RPMI8226 (cell line): ENCODE measurements around the gene SLC25A40.
"Not testable (repeated sequence)": the region's sequence is repeated elsewhere in the genome, so short reads cannot be mapped to it uniquely, and the experiment has no call there.

Experiments
- DNase-seq: peaks from one replicate; pipeline ENCODE4 v3.0.0-alpha.2; 2015

The SLC25A40 gene, protein sequence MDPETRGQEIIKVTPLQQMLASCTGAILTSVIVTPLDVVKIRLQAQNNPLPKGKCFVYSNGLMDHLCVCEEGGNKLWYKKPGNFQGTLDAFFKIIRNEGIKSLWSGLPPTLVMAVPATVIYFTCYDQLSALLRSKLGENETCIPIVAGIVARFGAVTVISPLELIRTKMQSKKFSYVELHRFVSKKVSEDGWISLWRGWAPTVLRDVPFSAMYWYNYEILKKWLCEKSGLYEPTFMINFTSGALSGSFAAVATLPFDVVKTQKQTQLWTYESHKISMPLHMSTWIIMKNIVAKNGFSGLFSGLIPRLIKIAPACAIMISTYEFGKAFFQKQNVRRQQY

DNA sequence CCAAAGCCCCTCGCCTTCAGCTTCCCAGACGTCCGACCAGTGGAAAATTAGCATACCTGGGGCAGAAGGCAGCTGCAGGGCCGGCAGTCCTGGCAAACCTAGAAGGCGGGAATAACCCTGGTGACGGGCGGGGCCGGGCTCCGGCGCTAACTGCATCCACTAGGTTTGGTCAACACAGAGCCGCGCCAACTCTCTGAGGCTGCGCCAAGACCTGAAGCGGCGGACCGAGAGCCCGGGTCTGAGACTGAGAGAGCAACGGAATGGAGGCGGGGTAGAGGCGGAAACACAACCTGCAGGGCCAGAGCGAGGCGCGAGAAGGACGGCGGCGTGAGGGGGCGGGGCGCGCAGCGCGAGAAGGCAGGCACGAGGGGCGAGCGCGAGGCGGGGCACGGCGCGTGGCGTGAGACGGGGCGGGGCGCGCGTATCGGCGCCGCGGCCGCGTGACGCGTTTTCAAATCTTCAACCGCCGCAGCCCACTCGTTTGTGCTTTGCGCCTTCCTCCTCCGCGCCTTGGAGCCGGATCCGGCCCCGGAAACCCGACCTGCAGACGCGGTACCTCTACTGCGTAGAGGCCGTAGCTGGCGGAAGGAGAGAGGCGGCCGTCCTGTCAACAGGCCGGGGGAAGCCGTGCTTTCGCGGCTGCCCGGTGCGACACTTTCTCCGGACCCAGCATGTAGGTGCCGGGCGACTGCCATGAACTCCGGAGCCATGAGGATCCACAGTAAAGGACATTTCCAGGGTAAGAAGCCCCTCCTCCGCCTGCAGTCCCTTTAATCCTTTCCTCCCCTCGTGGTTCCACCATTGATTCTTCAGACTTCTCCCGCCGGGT lies at the start of gene SLC25A40, which contains the start of gene DBF4:
Gene SLC25A40 (minus strand): TSS at position 321 of the 829 bp plus-strand sequence. CDS start 17,633 bp downstream, outside the sequence.
Gene DBF4 (plus strand): TSS at position 454 of the 829 bp plus-strand sequence. CDS start 240 bp downstream, at position 694.
- DNase-seq = peak; percentile 99

DNA sequence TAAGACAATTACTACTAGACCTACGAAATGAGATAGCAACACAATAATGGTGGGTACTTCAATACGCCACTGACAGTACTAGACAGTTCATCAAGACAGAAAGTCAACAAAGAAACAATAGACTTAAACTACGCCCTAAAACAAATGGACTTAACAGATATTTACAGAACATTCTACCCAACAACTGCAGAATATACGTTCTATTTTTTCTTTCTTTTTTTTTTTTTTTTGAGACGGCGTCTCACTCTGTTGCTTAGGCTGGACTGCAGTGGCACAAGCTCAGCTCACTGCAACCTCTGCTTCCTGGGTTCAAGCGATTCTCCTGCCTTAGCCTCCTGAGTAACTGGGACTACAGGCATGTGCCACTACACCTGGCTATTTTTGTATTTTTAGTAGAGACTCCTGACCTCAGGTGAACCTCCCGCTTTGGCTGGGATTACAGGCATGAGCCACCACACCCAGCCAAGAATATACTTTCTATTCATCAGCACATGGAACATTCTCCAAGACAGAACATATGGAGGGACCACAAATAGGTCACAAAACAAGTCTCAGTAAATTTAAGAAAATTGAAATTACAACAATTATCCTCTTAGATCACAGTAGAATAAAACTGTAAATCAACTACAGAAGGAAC lies 46.7 kb upstream of the SLC25A40 start:
- DNase-seq = not testable (repeated sequence)

DNA sequence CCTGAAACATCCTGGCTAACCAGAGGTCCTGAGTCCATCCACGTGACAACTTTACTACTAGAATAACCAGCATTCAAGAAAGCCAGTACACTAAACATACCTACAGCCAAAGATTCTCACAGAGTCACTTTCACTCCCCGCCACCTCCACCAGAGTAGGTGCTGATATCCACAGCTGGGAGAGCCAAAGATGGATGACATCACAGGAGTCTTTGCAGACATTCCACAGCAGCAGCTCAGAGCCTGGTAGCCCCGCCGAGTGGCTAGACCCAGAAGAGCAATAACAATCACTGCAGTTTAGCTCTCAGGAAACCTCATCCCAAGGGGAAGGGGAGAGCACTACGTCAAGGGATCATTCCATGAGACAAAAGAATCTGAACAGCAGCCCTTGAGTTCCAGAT lies 44.4 kb upstream of the SLC25A40 start:
- no peak for DNase-seq

DNA sequence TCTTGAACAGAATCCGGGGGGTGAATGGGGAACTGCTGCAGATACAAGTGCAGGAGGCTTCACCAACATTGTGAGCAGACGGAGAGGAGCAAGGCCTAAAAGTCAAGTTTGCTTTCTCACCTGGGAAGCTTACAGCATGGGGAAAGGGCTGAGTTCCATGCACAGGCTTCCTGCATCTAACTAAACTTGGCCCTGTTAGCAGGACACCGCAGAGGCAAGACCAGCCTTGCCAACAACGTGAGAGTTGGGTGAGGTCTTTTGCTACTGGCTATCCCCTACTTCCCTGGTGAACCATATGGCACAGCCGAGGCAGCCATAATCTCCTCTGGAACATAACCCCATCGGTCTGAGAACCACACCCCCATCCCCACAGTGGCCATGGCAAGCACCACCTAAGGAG lies 43.7 kb upstream of the SLC25A40 start:
- no peak for DNase-seq

DNA sequence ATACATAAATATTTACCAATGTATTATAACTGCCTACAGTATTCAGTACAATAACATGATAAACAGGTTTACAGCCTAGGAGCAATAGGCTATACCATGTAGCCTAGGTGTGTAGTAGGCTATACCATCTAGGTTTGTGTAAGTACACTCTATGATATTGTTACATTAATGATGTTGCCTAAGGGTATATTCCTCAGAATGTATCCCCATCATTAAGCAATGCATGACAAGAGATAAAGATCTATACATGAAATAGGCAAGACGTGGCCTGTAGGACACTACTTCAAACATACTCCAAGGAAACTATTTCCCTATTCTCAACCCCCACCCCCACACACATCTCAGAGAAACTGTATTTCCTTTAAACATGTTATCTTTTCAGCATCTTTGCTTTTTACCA lies 42.6 kb upstream of the SLC25A40 start:
- no peak for DNase-seq

DNA sequence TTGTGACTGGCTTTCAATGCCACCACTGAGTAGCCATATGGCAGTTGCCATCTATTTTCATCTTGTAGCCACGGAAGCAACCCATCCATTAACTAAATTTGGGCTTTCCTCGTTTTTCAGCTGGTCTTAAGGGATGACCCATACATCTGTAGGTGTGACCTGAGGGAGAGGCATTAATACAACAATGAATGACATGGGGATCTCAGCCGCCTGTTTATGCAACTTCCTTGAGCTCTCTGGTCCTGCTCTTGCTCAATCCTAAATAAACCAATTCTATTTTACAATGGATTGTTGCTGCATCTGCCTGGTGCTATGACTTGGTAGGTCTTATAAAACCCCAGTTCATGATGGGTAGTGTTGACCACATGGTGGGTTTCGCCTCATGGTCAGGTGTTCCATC lies 36.0 kb upstream of the SLC25A40 start:
- no peak for DNase-seq

DNA sequence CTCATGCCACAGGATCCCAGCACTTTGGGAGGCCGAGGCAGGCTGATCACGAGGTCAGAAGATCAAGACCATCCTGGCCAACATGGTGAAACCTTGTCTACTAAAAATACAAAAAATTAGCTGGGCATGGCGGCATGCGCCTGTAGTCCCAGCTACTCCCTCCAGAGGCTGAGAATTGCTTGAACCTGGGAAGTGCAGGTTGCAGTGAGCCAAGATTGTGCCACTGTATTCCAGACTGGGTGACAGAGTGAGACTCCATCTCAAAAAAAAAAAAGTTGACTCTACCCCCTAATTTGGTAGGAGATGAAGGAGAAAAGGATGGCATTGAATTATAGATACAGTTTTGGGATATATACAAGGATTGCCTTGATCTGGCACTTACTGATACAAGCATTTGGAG lies 32.7 kb upstream of the SLC25A40 start:
- not testable (repeated sequence) for DNase-seq

DNA sequence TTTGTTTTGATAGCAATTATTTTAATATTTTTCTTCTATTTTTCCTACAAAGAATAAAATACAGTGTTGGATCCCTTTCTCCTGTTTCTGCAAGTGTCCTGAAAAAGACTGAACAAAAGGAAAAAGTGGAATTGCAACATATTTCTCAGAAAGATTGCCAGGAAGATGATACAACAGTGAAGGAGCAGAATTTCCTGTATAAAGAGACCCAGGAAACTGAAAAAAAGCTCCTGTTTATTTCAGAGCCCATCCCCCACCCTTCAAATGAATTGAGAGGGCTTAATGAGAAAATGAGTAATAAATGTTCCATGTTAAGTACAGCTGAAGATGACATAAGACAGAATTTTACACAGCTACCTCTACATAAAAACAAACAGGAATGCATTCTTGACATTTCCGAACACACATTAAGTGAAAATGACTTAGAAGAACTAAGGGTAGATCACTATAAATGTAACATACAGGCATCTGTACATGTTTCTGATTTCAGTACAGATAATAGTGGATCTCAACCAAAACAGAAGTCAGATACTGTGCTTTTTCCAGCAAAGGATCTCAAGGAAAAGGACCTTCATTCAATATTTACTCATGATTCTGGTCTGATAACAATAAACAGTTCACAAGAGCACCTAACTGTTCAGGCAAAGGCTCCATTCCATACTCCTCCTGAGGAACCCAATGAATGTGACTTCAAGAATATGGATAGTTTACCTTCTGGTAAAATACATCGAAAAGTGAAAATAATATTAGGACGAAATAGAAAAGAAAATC lies 31.2 kb upstream of the SLC25A40 start:
- not testable (repeated sequence) for DNase-seq

DNA sequence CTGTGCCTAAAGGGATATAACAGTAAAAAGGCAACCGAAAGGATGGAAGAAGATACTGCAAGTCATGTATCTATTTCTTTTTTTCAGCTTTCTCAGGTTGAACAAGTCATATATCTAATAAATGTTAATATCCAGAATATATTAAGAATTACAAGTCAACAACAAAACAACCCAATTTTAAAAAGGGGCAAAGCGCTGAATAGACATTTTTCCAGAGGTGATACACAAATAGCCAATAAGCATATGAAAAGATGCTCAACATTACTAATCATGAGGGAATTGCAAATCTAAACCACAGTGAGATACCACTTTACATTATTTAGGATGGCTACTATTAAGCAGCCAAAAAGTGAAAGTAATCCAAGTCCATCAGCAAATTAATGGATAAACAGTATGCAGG lies 23.1 kb upstream of the SLC25A40 start:
- DNase-seq = no peak

DNA sequence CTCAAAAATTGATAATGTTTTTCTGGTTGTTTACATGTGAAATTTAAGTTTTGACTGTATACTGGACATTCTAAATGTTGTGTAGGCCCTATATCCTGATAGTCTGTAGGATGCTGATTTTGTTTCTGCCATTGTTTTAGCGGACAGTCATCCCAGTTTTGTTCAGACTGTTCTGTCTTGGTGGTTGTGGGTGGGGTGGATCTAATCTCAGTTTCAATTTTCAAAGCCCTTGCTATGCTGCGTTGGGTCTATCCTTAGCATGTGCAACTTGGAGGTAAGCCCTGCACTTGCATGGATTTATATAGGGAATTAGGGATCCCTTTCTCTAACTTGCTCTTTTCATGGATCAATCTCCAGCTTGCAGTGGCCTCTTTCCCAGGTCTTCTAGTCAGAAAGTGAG lies 19.2 kb upstream of the SLC25A40 start:
- DNase-seq = no peak

DNA sequence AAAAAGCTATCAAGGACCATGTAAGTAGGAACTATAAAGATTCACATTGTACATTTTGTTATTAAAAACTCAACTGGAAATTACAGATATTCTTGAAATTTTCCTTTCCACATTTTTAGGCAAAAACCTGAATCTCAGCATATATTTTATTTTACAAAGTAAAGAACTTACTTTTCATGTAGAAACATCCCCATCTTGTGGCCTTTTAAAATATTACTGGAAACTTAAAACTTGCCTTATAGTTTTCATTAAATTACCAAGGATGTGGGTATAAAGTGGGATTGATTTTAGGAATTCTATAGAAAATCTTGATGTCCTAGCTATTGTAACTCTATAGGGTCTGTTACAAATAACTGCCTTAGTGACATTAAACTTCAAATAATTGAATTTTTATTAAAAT lies 10.7 kb upstream of the SLC25A40 start:
- peak; percentile 35 for DNase-seq

DNA sequence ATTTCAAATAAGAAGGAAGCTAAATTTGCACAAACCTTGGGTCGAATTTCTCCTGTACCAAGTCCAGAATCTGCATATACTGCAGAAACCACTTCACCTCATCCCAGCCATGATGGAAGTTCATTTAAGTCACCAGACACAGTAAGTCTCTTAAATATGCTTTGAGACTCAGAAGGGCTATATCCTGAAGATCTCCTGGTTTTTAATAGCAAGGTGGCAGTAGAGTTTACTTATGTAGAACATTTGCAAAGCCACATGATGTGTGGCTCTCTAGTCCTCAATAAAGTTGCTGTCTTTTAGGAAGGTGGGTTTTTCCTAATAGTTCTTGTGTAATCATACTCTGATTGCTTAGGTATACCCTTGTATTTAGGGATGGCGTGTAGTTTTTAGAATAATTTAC lies 8.9 kb upstream of the SLC25A40 start:
- DNase-seq = no peak

DNA sequence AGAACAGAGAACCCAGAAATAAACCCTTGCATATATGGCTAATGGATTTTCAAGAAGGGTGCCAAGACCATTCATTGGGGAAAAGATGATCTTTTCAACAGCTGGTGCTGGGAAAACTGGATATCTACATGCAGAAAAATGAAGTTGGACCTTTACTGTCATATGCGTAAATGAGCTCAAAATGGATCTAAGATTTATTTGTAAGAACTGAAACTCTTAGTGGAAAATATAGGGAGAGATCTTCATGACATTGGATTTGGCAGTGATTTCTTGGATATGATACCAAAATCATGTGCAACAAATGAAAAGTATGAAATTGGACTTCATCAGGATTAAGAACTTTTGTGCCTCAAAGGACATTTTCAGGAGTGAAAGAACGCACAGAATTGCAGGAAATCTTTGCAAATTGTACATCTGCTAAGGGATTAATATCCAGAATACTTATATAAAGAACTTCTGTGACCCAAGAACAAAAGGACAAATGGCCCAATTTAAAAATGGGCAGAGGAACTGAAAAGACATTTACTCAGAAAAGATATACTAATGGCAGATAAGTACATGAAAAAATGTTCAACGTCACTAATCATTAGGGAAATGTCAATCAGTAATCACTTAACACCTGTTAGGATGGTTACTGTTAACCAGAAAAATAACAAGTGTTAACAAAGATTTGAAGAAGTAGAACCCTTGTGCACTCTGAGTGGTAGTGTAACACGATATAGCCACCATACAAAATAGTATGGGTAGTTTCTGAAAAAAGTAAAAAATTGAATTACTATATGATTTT lies 6.2 kb upstream of the SLC25A40 start:
- no peak for DNase-seq

DNA sequence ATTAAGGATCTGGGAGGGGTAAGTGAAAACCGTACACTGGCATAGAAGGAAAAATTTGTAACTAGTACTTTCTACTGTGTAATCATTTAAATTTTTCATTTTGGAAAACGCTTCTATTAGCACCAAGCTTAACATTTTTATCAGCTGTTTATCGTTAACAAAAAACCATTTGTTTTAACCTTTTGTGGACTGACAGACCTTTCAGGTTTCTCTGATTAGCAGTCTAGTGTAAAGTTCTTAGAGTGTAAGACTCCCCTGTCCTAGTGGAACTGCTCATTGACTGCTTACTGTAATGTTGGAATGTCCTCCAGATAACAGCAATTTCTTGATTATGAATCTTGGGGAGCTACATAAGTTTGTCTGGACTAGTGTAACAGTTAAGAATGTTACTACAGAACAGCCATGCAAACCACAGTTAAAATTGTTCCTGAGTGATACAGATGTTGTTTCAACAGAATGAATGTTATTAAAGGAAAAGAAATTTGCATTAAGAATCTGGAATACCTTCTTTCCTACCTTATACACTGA lies 2.1 kb upstream of the SLC25A40 start:
- DNase-seq = no peak

DNA sequence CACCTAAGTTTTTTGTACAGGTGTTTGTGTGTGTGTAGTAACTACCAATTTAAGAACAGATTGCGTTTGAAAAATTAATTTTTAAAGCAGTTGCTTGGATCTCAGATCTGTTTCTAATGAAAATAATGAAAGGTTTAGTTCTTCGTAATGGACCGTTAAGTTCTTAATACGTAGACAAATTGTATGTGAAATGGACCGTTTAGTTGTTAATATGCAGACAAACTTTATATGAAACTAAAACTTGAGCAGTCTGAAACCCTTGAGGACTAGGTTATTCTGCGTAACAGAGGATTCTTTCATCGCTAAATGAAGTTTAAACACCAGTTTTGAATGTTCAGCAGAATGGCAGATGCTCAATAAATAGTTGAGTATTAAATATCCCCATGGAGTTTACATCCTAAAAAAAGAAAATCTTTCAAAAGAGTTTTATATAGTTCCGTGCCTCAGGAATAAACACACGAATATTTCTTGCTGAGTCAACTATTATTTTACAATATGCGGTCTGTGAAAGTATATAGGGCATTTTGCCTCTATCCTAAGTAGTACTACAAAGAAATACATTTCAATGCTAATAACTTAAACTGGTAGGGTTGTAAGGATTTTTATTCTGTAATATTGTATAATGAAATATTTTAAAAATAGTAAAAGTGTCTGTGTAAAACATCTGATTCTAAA lies 1.3 kb upstream of the SLC25A40 start:
- peak; percentile 15 for DNase-seq

DNA sequence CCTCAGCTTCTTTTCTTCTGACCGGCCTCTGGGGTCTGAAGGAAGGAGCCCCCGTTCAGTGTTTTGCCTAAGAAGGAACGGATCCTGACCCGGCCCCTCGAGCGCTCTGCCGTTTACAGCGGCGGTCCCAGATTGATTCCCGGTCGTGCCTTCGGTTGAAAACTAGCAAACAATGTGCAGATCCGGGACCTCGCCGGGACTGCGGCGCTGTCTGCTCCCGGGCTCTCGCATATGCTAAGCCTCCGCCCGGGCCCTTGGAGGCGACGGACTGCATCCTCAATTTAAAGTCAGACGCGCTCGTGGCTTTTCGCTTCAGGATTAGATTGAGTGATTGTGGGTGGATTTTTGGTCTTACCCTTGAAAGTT lies 692 bp upstream of the SLC25A40 start:
- DNase-seq = peak; percentile 76

DNA sequence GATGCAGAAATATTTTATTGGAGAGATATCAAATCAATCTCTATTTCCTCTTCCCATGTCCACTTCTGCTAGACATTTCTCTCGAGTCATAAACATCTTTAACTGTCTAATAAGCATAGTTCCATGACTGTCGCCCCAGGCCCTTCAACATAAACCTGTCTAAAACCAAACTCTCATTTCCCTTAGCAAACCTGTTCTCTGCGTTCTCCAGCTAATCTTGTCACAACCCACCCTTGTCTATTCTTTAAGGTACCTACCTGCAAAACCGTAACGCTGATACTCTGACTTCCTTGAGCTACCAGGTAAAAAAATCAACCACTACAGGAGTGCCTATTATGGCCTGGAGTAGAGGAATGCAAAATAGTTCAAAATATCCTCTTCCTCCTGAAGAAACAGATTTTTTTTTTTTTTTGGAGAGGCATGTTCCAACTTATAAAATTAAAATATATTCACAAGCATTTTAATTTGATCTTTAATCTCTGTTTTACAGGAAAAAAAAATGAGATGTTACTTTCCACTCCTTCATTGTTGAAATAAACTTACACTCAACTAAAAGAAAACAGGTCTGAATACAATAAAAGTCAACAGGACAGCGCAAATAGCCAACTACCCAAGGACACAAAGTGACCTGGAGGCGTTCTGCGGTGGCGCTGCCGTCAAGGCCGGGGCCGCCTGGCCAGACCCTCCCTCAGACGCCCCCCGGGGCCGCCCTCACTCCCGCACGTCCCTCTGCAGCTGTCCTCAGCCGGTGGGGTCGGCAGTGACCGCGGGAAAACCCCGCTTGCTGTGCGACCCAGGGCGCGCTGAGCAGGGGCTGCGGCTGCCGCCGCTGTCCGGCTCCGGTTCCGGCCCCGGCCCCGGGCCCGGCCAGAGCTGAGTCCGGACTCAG lies 765 bp downstream of the SLC25A40 start:
- peak; percentile 42 for DNase-seq

DNA sequence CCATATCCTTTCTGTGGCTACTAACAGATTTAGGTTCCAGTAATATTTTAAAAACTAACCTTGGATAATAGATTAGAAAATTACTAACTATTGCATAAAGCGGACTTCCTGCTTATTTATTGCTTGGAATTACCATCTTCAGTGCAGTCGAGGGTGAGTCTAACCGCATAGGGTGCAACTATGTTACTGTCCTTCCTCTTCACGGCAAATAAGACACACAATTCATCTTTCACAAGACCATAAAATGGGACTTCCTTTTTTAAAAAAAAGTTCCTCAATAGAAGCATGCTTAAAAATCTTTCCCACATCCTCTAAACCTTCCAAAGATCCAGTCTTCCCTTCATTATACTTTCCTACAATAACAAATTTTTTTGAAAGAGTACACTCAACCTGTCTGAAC lies 2.1 kb downstream of the SLC25A40 start:
- DNase-seq = no peak

DNA sequence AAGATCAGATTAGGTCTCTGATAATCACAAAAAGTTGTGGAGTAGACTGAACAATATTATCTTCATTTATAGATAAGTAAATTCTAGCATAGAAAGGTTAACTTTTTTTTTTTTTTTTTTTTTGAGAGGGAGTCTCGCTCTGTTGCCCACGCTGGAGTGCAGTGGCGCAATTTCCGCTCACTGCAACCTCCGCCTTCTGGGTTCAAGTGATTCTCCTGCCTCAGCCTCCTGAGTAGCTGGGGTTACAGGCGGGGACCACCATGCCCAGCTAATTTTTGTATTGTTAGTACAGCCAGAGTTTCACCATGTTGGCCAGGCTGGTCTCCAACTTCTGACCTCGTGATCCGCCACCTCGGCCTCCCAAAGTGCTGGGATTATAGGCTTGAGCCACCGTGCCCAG lies 2.8 kb downstream of the SLC25A40 start:
- not testable (repeated sequence) for DNase-seq

DNA sequence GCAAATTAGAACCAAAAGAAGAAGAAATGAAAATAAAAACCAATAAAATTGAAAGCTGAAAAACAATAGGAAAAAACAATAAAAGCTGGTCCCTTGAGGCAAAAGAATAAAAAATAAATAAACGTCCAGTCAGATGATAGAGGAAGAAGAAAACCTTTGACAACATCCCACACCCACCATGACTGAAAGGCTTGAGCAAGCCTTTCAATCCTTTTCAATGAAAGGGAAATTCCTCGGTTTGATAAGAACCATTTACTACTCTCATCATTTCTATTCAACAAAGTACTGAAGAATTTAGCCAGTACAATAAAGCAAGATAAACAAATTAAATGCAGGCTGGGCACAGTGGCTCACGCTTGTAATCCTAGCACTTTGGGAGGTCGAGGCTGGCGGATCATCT lies 3.8 kb downstream of the SLC25A40 start:
- DNase-seq = no peak
